GM12878 (cell line): ENCODE measurements around the gene ABCB9. TPM values are rescaled to one million over a fixed set of nuclear protein-coding genes. Genes with fewer than 3 reads are reported as not detected.
A peak's percentile ranks its signal among the peaks of the same experiment; 100 is the strongest.

ENCODE experiments used
- ATAC-seq: fragments of 200-7000 bp; cut with Tn5 transposase; 3 replicates; pipeline ENCODE4 v1.9.1; 2020; ENCODE audit warnings: mild to moderate bottlenecking, moderate library complexity
- BruUV-seq: library from RNA; stranded (reverse); fragments of 400-500 nt; replicated peaks from 2 replicates; lab custom pipeline; 2021; lab: Mats Ljungman, UMichigan
- CTCF ChIA-PET: fragments of 300-600 bp; sonication (Branson Sonifier 250); formaldehyde crosslinking; extraction: SDS; loops from one replicate; lab custom pipeline; 2021; ENCODE audit warnings: inconsistent platforms; lab: Yijun Ruan, JAX
- POLR2A ChIA-PET: fragments of 350-600 bp; formaldehyde crosslinking; extraction: SDS; loops from one replicate; lab custom pipeline; 2021; ENCODE audit warnings: inconsistent platforms; lab: Charles Lee
- RAD21 ChIA-PET: fragments of 300-600 bp; sonication (Branson Sonifier 250); formaldehyde crosslinking; loops from one replicate; lab custom pipeline; 2023; ENCODE audit warnings: antibody characterized with exemption; ENCODE audit not compliant: unreplicated experiment; lab: Charles Lee
- SMC1A ChIA-PET: fragments of 300-600 bp; sonication (Branson Sonifier 250); formaldehyde crosslinking; loops from one replicate; lab custom pipeline; 2023; ENCODE audit not compliant: unreplicated experiment, uncharacterized antibody; lab: Charles Lee
- DNase-seq: peaks from one replicate; pipeline ENCODE4 v3.0.0-alpha.2; 2011; ENCODE audit warnings: low read depth, low spot score
- FAIRE-seq: peaks from 3 replicates; lab custom pipeline; 2011; peaks lifted over from hg19 to GRCh38; lab: Jason Lieb, UNC
- H2AFZ ChIP-seq: 2 replicates; pipeline ENCODE4 v1.6.0; 2011; ENCODE audit warnings: low read depth, low read length, control low read depth; ENCODE audit not compliant: control insufficient read depth
- H3K27ac ChIP-seq: 2 replicates; pipeline ENCODE4 v1.5.1; 2011; ENCODE audit warnings: control low read depth; ENCODE audit not compliant: control insufficient read depth, insufficient read depth
- H3K27me3 ChIP-seq, 2 experiments: replicated peaks in 1 of 2; 2 replicates each; pipeline versions ENCODE4 v1.6.0 to v1.6.1; 2011; ENCODE audit warnings: low read length in 1 of 2; ENCODE audit not compliant: control insufficient read depth in 2 of 2, insufficient read depth in 2 of 2
- H3K36me3 ChIP-seq, 2 experiments: 2 replicates each; pipeline ENCODE4 v1.5.1; 2011; ENCODE audit warnings: low read length in 1 of 2; ENCODE audit not compliant: control insufficient read depth in 2 of 2, insufficient read depth in 2 of 2
- H3K4me1 ChIP-seq: 2 replicates; pipeline ENCODE4 v1.6.1; 2011; ENCODE audit warnings: mild to moderate bottlenecking, low read length, moderate library complexity, mixed read lengths; ENCODE audit not compliant: control insufficient read depth, insufficient read depth
- H3K4me2 ChIP-seq: 2 replicates; pipeline ENCODE4 v1.6.0; 2011; ENCODE audit warnings: control low read depth; ENCODE audit not compliant: control insufficient read depth, insufficient read depth
- H3K4me3 ChIP-seq: fragments of 200-600 bp; sonication (generic); 2 replicates; pipeline ENCODE4 v1.5.1; 2016
- H3K79me2 ChIP-seq: 2 replicates; pipeline ENCODE4 v1.6.0; 2011; ENCODE audit warnings: low read length; ENCODE audit not compliant: control insufficient read depth, insufficient read depth
- H3K9ac ChIP-seq: 2 replicates; pipeline ENCODE4 v1.8.0; 2011; ENCODE audit warnings: low read length, control low read depth, mixed read lengths; ENCODE audit not compliant: control insufficient read depth, insufficient read depth
- H3K9me3 ChIP-seq: replicated peaks from 3 replicates; pipeline ENCODE4 v1.5.1; 2011; ENCODE audit warnings: mild to moderate bottlenecking, low read length; ENCODE audit not compliant: control insufficient read depth, insufficient read depth
- H4K20me1 ChIP-seq: 2 replicates; pipeline ENCODE4 v1.6.0; 2011; ENCODE audit not compliant: control insufficient read depth, insufficient read depth
- CBX5 ChIP-seq: sonication (generic); IDR thresholded peaks from 2 replicates; pipeline ENCODE4 v1.6.1; 2016; ENCODE audit warnings: low read depth, moderate library complexity, mild to moderate bottlenecking, inconsistent platforms
- CHD1 ChIP-seq: IDR thresholded peaks from 2 replicates; pipeline ENCODE4 v1.6.1; 2012; ENCODE audit warnings: low read depth, low read length, improper control_type of control experiment
- FOXK2 ChIP-seq: fragments of 450-650 bp; IDR thresholded peaks from 2 replicates; pipeline ENCODE4 v1.6.1; 2017; ENCODE audit warnings: mild to moderate bottlenecking, moderate library complexity
- FOXM1 ChIP-seq: IDR thresholded peaks from 2 replicates; pipeline ENCODE4 v1.6.1; 2012; ENCODE audit warnings: low read depth, mild to moderate bottlenecking, inconsistent platforms, low read length, moderate library complexity
- GATAD2B ChIP-seq: fragments of 450-650 bp; conservative IDR thresholded peaks from 2 replicates; pipeline ENCODE4 v1.6.1; 2017; ENCODE audit warnings: low read depth, mild to moderate bottlenecking, moderate library complexity
- IKZF2 ChIP-seq, 2 experiments: fragments of 450-650 bp; IDR thresholded peaks; 2 replicates each; pipeline ENCODE4 v1.6.1; 2017; ENCODE audit warnings: mild to moderate bottlenecking in 2 of 2, moderate library complexity in 2 of 2
- KDM1A ChIP-seq: fragments of 200-600 bp; sonication (generic); IDR thresholded peaks from 2 replicates; pipeline ENCODE4 v1.6.1; 2016; ENCODE audit warnings: borderline replicate concordance
- MTA2 ChIP-seq: fragments of 450-650 bp; IDR thresholded peaks from 2 replicates; pipeline ENCODE4 v1.6.1; 2016; ENCODE audit warnings: low read depth, mild to moderate bottlenecking, moderate library complexity
- NFXL1 ChIP-seq: fragments of 450-650 bp; IDR thresholded peaks from 2 replicates; pipeline ENCODE4 v1.6.1; 2017; ENCODE audit warnings: antibody characterized with exemption, mild to moderate bottlenecking, borderline replicate concordance
- NR2C1 ChIP-seq: fragments of 450-650 bp; IDR thresholded peaks from 2 replicates; pipeline ENCODE4 v1.6.1; 2017; ENCODE audit warnings: antibody characterized with exemption, mild to moderate bottlenecking, moderate library complexity
- POLR2AphosphoS5 ChIP-seq: IDR thresholded peaks from 2 replicates; pipeline ENCODE4 v1.6.1; 2011; ENCODE audit warnings: mild to moderate bottlenecking, low read length, inconsistent platforms
- POU2F2 ChIP-seq: IDR thresholded peaks from 3 replicates; pipeline ENCODE4 v1.6.1; 2011; ENCODE audit warnings: low read depth, mild to moderate bottlenecking, low read length, borderline replicate concordance
- RB1 ChIP-seq: fragments of 450-650 bp; formaldehyde crosslinking; IDR thresholded peaks from 2 replicates; pipeline ENCODE4 v1.6.1; 2017; ENCODE audit warnings: mild to moderate bottlenecking, borderline replicate concordance
- SMC3 ChIP-seq: IDR thresholded peaks from 2 replicates; pipeline ENCODE4 v1.6.1; 2011; ENCODE audit warnings: low read length, improper control_type of control experiment, borderline replicate concordance
- STAT3 ChIP-seq: IDR thresholded peaks from 2 replicates; pipeline ENCODE4 v1.6.1; 2011; ENCODE audit warnings: low read depth, low read length, improper control_type of control experiment
- TBL1XR1 ChIP-seq: IDR thresholded peaks from 2 replicates; pipeline ENCODE4 v1.6.1; 2012; ENCODE audit warnings: low read depth, low read length, improper control_type of control experiment
- TCF12 ChIP-seq: IDR thresholded peaks from 2 replicates; pipeline ENCODE4 v1.6.1; 2011; ENCODE audit warnings: low read depth, mild to moderate bottlenecking, low read length
- WRNIP1 ChIP-seq: IDR thresholded peaks from 2 replicates; pipeline ENCODE4 v1.6.1; 2011; ENCODE audit warnings: low read depth, low read length, improper control_type of control experiment, borderline replicate concordance
- ZBED1 ChIP-seq: IDR thresholded peaks from 2 replicates; pipeline ENCODE4 v1.6.1; 2016; ENCODE audit warnings: borderline replicate concordance
- ZNF207 ChIP-seq: fragments of 450-650 bp; IDR thresholded peaks from 2 replicates; pipeline ENCODE4 v1.6.1; 2014; ENCODE audit warnings: antibody characterized with exemption, mild to moderate bottlenecking, borderline replicate concordance
- ZNF384 ChIP-seq: IDR thresholded peaks from 2 replicates; pipeline ENCODE4 v1.6.1; 2012; ENCODE audit warnings: low read depth, mild to moderate bottlenecking, low read length, improper control_type of control experiment, borderline replicate concordance
- ZNF622 ChIP-seq: fragments of 450-650 bp; IDR thresholded peaks from 2 replicates; pipeline ENCODE4 v1.6.1; 2017; ENCODE audit warnings: mild to moderate bottlenecking, inconsistent platforms
- WGBS: methylation state at CpG from one replicate; pipeline ENCODE4 v1.1.6; 2016; ENCODE audit warnings: low lambda C conversion rate; ENCODE audit not compliant: insufficient replicate concordance, insufficient coverage; ENCODE audit errors: missing lambda C conversion rate; 5-methylcytosine and 5-hydroxymethylcytosine counted together
- in situ Hi-C: fragments of 300-500 bp; cut with MboI; formaldehyde crosslinking; loops from 9 replicates; pipeline ENCODE4 v1.14.3; 2018; ENCODE audit warnings: mixed read lengths
- intact Hi-C: fragments of 100-400 bp; cut with micrococcal nuclease; formaldehyde crosslinking; loops from one replicate; pipeline ENCODE4 v1.14.2; 2022; ENCODE audit not compliant: unreplicated experiment
- polyA plus RNA-seq, 11 experiments: library from polyadenylated mRNA; depleted of rRNA in 4 of 11; unstranded in 6 of 11; stranded (reverse) in 5 of 11; fragments of >200 nt; fragmentation: Nextera tagmentation in 4 of 11; fragmentation: Illumina TruSeq in 1 of 11; extraction: Ambion mirVana in 4 of 11; extraction: Trizol in 1 of 11; gene quantifications; 1 replicate in 1 of 11; 2 replicates in 10 of 11; pipeline versions ENCODE4 v1.2.1 to v1.2.3, GENCODE V29; 2011 to 2016; ENCODE audit warnings: inconsistent platforms in 2 of 11, missing spikeins in 2 of 11, low read depth in 1 of 11
- total RNA-seq, 4 experiments: library from RNA; depleted of rRNA in 3 of 4; stranded (reverse); fragments of >200 nt in 3 of 4; fragmentation: Illumina TruSeq in 1 of 4; extraction: Trizol in 1 of 4; gene quantifications; 2 replicates each; pipeline versions ENCODE4 v1.2.1 to v1.2.3, GENCODE V29; 2013 to 2021
- TF ChIP-seq, protein P1 (sequence below): fragments of 450-650 bp; conservative IDR thresholded peaks from 2 replicates; pipeline ENCODE4 v1.6.1; 2017; ENCODE audit warnings: mild to moderate bottlenecking, moderate library complexity

The ABCB9 gene
- total and polyA plus RNA-seq, 10 of the 15 experiments (the other 5 are each of a cell fraction or from before 2014, with no cell fraction given), result 0.37 to 4.9 (median 3.1) TPM

GRCh38 chr12:122895704-122896636, 70.3 kb downstream of the ABCB9 start, which contains the start of gene VPS37B:
TSS of gene VPS37B (minus strand) at chr12:122896124. CDS start at chr12:122896062, 62 bp downstream.
- FAIRE-seq (no peak), ATAC-seq (peak; percentile 38), DNase-seq (no peak)
- BruUV-seq, result no TSS peak
- WGBS, result 10% methylated on average over 65 of the region's 81 CpGs
- Histone ChIP-seq H2AFZ (peak within 1 kb of the TSS; percentile 20), H3K4me3 (peak within 1 kb of the TSS; percentile 69), H3K79me2 (peaks cover 38% of the 10 kb centered on the region), H3K4me1 (peaks cover 44% of the 10 kb centered on the region), H3K9me3 (no peaks in the 10 kb centered on the region; the same call in 2 of the 3 replicates), H3K27me3 (no peaks in the 10 kb centered on the region), H3K9ac (peak within 1 kb of the TSS; percentile 72), H3K4me2 (peak within 1 kb of the TSS; percentile 81), H3K27ac (peak within 1 kb of the TSS; percentile 34), H3K36me3 (no peaks in the 10 kb centered on the region), H4K20me1 (no peaks in the 10 kb centered on the region; the same call in 1 of the 2 replicates)
- SMC1A ChIA-PET, result interaction anchor here (1.2 to 3.0 kb wide), 6 partner anchors 10 to 54 kb away, joined by 4 to 31 read pairs (median 7); no protein-coding TSS in a partner anchor
- POLR2A ChIA-PET, result interaction anchor here (0.5 to 3.8 kb wide), 9 partner anchors 7 to 384 kb away, joined by 3 to 21 read pairs (median 3); no protein-coding TSS in a partner anchor
- CTCF ChIA-PET, result interaction anchor here (0.6 to 12.3 kb wide), 7 partner anchors 16 to 104 kb away, joined by 3 to 107 read pairs (median 9); no protein-coding TSS in a partner anchor
- RAD21 ChIA-PET, result interaction anchor here (1.0 to 3.0 kb wide), 6 partner anchors 10 to 341 kb away, joined by 3 to 18 read pairs (median 5); no protein-coding TSS in a partner anchor
- in situ Hi-C loops, result no loop called here
- intact Hi-C loops, result no loop called here
- TF ChIP-seq SMC3, result no peak
- TF ChIP-seq ZNF207, result peak; percentile 73; the same call in 1 of the 2 replicates
- TF ChIP-seq NR2C1, result no peak
- TF ChIP-seq RB1, result peak; percentile 96; the same call in 1 of the 2 replicates
- TF ChIP-seq MTA2, result 0 out of 2 replicates have a peak, but pooled peaks have one; percentile 35
- TF ChIP-seq ZBED1, result peak; percentile 85
- no peak for TF ChIP-seq NFXL1
- TF ChIP-seq GATAD2B, result peak; percentile 98
- TF ChIP-seq ZNF384, result no peak
- TF ChIP-seq STAT3, result no peak
- peak; percentile 75 for TF ChIP-seq POLR2AphosphoS5
- TF ChIP-seq KDM1A, result no peak
- TF ChIP-seq FOXM1, result no peak
- no peak for TF ChIP-seq FOXK2
- TF ChIP-seq ZNF622, result no peak
- TF ChIP-seq CHD1, result no peak
- no peak for TF ChIP-seq WRNIP1
- TF ChIP-seq TCF12, result 0 out of 2 replicates have a peak, but pooled peaks have one; percentile 59
- peak in 1 of 2 experiments; percentile 63; a peak in 2 of 4 replicates for TF ChIP-seq IKZF2 (IDR thresholded peaks at IDR 0.05)
- TF ChIP-seq TBL1XR1, result peak; percentile 56; the same call in 1 of the 2 replicates
- no peak for TF ChIP-seq POU2F2
- TF ChIP-seq, protein P1, sequence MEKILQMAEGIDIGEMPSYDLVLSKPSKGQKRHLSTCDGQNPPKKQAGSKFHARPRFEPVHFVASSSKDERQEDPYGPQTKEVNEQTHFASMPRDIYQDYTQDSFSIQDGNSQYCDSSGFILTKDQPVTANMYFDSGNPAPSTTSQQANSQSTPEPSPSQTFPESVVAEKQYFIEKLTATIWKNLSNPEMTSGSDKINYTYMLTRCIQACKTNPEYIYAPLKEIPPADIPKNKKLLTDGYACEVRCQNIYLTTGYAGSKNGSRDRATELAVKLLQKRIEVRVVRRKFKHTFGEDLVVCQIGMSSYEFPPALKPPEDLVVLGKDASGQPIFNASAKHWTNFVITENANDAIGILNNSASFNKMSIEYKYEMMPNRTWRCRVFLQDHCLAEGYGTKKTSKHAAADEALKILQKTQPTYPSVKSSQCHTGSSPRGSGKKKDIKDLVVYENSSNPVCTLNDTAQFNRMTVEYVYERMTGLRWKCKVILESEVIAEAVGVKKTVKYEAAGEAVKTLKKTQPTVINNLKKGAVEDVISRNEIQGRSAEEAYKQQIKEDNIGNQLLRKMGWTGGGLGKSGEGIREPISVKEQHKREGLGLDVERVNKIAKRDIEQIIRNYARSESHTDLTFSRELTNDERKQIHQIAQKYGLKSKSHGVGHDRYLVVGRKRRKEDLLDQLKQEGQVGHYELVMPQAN, result peak; percentile 69
- TF ChIP-seq CBX5, result no peak
